GM12873 (cell line): ENCODE measurements around the gene VAMP2.
A peak's percentile ranks its signal among the peaks of the same experiment; 100 is the strongest.

ENCODE experiments used
- TF ChIP-seq, protein P1 (sequence below): IDR thresholded peaks from 2 replicates; pipeline ENCODE4 v1.5.1; 2012; ENCODE audit warnings: low read depth, mild to moderate bottlenecking, moderate library complexity, low read length, control low read depth; ENCODE audit not compliant: insufficient read depth; ENCODE audit errors: missing control alignments

The VAMP2 gene

DNA sequence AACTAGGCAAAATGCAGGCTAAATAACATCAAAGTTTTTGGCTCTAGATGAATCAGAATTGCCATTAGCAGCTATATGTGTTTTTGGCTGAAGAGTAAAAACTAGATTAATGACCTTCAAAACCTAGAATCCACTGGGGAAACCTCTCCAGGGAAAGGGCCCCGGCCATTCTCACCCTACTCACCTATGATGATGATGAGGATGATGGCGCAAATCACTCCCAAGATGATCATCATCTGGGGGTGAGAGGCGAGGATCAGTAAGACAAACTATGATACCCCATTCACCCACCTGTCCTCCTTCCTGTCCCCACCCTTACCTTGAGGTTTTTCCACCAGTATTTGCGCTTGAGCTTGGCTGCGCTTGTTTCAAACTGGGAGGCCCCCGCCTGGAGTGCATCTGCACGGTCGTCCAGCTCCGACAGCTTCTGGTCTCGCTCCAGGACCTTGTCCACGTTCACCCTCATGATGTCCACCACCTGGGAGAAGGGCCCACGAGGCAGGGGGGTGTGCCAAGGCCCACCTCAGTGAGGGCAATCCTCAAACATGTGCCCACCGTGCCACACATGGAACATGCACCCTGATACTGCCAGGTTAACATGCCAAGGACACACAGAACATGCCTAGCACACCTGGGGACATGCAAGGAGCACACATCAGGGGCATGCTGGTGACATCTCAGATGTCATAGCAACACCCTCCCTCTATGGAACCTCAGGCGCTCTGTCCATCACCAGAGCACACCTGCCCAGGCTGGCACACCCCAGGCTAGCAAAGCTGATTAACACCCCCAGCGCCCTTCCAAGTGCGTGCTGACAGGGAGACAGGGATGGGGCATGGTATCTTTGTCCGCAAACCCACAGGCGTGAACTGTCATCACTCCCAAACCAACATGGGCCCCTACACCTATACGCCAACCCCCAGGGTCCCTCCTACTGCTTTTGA is 1.2 kb downstream of the VAMP2 start:
- TF ChIP-seq, protein P1, sequence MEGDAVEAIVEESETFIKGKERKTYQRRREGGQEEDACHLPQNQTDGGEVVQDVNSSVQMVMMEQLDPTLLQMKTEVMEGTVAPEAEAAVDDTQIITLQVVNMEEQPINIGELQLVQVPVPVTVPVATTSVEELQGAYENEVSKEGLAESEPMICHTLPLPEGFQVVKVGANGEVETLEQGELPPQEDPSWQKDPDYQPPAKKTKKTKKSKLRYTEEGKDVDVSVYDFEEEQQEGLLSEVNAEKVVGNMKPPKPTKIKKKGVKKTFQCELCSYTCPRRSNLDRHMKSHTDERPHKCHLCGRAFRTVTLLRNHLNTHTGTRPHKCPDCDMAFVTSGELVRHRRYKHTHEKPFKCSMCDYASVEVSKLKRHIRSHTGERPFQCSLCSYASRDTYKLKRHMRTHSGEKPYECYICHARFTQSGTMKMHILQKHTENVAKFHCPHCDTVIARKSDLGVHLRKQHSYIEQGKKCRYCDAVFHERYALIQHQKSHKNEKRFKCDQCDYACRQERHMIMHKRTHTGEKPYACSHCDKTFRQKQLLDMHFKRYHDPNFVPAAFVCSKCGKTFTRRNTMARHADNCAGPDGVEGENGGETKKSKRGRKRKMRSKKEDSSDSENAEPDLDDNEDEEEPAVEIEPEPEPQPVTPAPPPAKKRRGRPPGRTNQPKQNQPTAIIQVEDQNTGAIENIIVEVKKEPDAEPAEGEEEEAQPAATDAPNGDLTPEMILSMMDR, result no peak

DNA sequence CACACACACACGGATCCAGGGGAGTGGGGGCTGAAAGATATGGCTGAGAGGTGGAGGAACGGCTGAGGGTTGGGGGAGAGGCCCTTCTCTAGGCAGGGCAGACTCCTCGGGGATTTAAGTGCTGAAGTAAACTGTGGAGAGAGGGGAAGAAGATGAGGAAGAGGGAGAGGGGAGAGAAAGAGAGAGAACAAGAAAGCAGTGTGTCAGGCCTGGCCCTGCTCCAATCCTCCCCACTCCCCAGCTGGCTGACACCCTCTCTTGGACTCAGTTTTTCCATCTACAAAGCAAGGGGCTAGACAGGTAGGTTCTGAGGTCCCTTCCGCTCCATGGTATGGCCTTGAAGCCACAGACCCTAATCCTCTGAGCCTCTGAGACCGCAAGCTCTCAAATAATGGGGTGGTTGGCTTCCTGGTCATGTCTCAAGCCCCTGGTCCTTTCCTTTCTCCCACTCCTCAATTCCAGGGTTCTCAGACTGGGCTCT is 2.0 kb downstream of the VAMP2 start:
- TF ChIP-seq, protein P1, result no peak

DNA sequence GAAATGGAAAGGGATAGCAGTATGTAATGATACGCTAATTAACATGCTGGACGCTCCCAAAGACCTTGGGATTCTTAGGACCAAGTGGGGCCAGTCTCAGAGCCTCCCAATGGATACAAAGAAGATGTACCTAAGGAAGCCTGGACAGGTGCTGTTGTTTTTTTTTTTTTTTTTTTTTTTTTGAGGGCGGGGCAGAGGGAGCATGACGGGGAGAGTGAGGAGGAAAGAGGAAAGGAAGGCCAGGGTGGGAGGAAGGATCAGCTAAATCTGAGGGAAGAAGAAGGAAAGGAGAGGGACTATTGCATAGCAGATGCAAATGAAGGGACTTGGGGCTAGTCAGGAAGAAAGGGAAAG is 2.5 kb downstream of the VAMP2 start:
- TF ChIP-seq, protein P1, result no peak

DNA sequence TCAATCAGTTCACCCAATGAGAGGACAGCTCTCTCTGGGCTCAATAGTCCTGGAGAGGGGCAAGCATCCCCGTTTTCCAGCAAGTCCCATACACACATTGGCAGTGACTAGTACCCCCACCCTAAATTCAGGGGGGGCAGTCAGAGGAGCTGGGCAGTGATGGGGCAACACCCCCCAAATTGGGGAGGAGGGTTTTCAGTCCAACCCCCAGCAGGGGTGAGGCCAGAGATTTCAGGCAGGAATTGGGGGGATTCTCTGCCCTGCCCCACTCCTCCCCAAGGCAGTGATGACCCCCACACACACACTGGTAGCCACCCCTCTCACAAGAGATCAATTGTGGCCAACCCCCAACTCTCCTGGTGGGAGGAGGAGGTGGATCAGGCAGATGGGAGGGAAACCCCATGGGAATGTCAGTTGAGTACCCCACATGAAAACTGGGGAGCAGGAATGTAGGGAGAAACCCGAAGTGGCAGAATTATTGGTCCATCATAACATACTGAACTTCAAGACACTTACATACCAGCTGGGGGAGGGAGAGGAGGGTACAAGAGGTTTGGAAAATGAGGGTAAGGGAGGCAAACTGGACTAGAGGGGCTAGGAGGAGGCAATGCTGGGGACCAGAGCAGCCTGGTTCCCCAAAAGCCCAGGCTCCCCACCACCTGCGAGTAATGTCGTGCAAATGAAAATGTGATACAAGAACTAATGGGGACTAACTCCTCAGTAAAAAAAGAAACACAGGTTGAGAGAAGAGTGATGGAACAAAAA is 3.1 kb downstream of the VAMP2 start:
- TF ChIP-seq, protein P1, result peak; percentile 1

DNA sequence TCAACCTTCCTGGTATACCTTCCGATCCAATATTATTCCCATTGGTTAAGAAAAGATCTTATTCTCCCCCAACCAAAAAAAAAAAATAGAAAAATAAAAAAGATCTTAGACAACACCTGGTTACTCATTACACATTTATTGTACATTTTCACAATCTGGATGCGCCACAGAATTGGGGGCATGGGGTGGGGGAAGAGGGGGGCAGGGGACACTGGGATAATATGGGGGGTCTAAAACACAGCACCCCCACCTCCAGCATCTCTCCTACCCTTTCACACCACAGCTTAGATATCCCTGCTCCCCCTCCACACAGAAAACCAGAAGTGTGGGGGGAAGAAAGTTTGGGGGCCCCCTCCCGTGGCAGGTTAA is 3.7 kb downstream of the VAMP2 start:
- TF ChIP-seq, protein P1, result no peak

DNA sequence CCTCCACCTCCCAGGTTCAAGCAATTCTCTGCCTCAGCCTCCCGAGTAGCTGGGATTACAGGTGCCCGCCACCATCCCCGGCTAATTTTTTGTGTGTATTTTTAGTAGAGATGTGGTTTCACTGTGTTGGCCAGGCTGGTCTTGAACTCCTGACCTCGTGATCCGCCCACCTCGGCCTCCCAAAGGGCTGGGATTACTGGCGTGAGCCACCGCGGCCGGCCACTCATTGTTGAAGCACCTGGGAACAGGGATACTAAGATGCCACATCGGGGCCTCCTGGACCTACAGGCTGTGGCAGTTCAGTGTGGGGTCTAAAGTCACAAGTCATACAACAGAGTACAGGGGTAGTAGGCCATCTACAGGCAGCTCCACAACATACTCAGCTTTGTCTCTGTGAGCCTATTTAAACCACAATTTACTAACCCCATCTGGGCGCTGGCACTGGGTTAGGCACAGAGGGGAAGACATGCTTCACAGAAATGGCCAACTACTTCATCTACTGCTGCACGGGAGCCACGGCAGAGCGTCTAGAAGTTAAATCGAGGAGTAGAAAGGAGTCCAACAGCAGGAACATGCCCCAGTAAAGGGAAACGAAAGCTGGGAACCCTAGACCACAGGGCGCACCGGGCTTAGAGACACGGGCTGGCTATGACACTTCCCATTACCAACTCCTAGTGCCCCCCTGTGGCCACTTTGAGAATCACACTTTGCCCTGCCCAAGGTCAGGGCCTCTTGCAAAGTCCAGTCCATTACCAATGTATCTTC is 4.3 kb downstream of the VAMP2 start:
- TF ChIP-seq, protein P1, result peak; percentile 92
